Ishikawa (cell line): ENCODE data around the gene KRT35.

Experiments
- CEBPB ChIP-seq: IDR thresholded peaks from 2 replicates; pipeline ENCODE4 v1.6.1; 2012
- CREB1 ChIP-seq: IDR thresholded peaks from 2 replicates; pipeline ENCODE4 v1.6.1; 2012; ENCODE audit warnings: low read depth
- EGR1 ChIP-seq: IDR thresholded peaks from 2 replicates; pipeline ENCODE4 v1.6.1; 2012
- EP300 ChIP-seq: IDR thresholded peaks from 2 replicates; pipeline ENCODE4 v1.6.1; 2012; ENCODE audit warnings: borderline replicate concordance
- FOXM1 ChIP-seq: IDR thresholded peaks from 2 replicates; pipeline ENCODE4 v1.6.1; 2012; ENCODE audit warnings: low read depth, borderline replicate concordance
- MAX ChIP-seq: IDR thresholded peaks from 2 replicates; pipeline ENCODE4 v1.6.1; 2012
- NFIC ChIP-seq: IDR thresholded peaks from 2 replicates; pipeline ENCODE4 v1.6.1; 2012
- RAD21 ChIP-seq: IDR thresholded peaks from 2 replicates; pipeline ENCODE4 v1.6.1; 2012; ENCODE audit warnings: low read depth
- REST ChIP-seq: IDR thresholded peaks from 2 replicates; pipeline ENCODE4 v1.6.1; 2012; ENCODE audit warnings: low read depth, mild to moderate bottlenecking
- TAF1 ChIP-seq: IDR thresholded peaks from 2 replicates; pipeline ENCODE4 v1.6.1; 2012; ENCODE audit warnings: low read depth, mild to moderate bottlenecking
- TCF12 ChIP-seq: IDR thresholded peaks from 2 replicates; pipeline ENCODE4 v1.6.1; 2012; ENCODE audit warnings: low read depth
- TEAD4 ChIP-seq: IDR thresholded peaks from 2 replicates; pipeline ENCODE4 v1.6.1; 2012
- USF1 ChIP-seq: IDR thresholded peaks from 2 replicates; pipeline ENCODE4 v1.6.1; 2012
- YY1 ChIP-seq: IDR thresholded peaks from 2 replicates; pipeline ENCODE4 v1.6.1; 2012; ENCODE audit warnings: low read depth
- ZBTB7A ChIP-seq: IDR thresholded peaks from 2 replicates; pipeline ENCODE4 v1.6.1; 2012; ENCODE audit warnings: low read depth

The KRT35 gene

GRCh38 chr17:41446806-41447205, 34.1 kb downstream of the KRT35 start:
- no peak for TF ChIP-seq YY1
- no peak for TF ChIP-seq TAF1
- TF ChIP-seq TEAD4, result no peak
- TF ChIP-seq MAX, result no peak
- TF ChIP-seq RAD21, result no peak
- no peak for TF ChIP-seq EGR1
- TF ChIP-seq ZBTB7A, result no peak
- TF ChIP-seq FOXM1, result no peak
- TF ChIP-seq USF1, result no peak
- TF ChIP-seq CREB1, result no peak
- no peak for TF ChIP-seq REST
- no peak for TF ChIP-seq EP300

GRCh38 chr17:41444640-41445039, 36.3 kb downstream of the KRT35 start:
- TF ChIP-seq TCF12, result no peak
- TF ChIP-seq YY1, result no peak
- TF ChIP-seq EP300, result no peak
- no peak for TF ChIP-seq FOXM1
- no peak for TF ChIP-seq REST

GRCh38 chr17:41444186-41444585, 36.8 kb downstream of the KRT35 start:
- no peak for TF ChIP-seq TCF12
- TF ChIP-seq EP300, result no peak
- TF ChIP-seq CEBPB, result no peak
- TF ChIP-seq USF1, result no peak
- no peak for TF ChIP-seq FOXM1

GRCh38 chr17:41442739-41443138, 38.2 kb downstream of the KRT35 start:
- no peak for TF ChIP-seq EGR1
- TF ChIP-seq FOXM1, result no peak
- no peak for TF ChIP-seq CEBPB
- TF ChIP-seq MAX, result no peak
- no peak for TF ChIP-seq TCF12
- no peak for TF ChIP-seq CREB1
- TF ChIP-seq REST, result no peak
- TF ChIP-seq EP300, result no peak
- no peak for TF ChIP-seq YY1
- no peak for TF ChIP-seq USF1
- no peak for TF ChIP-seq RAD21
- no peak for TF ChIP-seq ZBTB7A
- TF ChIP-seq TAF1, result no peak
- TF ChIP-seq TEAD4, result no peak
- no peak for TF ChIP-seq NFIC

GRCh38 chr17:41440531-41441033, 40.4 kb downstream of the KRT35 start, which contains the start of gene KRT38:
KRT38 (minus strand) TSS chr17:41440983; CDS start chr17:41440921, 62 bp downstream.
- TF ChIP-seq RAD21 (no peak), EGR1 (no peak)
